Measurements from ENCODE around the gene ZNF423. TPM values are rescaled to one million over a fixed set of nuclear protein-coding genes. Genes with fewer than 3 reads are reported as not detected.

The ZNF423 gene
- polyA plus RNA-seq, 1 donor from 2014 or later: 4.5 TPM

- no peak overlapping the region for H3K4me2 ChIP-seq (ENCODE audit: low read length)
Measured at GRCh38 chr16:49491106-49491670, 364.7 kb downstream of the ZNF423 start.

DNA sequence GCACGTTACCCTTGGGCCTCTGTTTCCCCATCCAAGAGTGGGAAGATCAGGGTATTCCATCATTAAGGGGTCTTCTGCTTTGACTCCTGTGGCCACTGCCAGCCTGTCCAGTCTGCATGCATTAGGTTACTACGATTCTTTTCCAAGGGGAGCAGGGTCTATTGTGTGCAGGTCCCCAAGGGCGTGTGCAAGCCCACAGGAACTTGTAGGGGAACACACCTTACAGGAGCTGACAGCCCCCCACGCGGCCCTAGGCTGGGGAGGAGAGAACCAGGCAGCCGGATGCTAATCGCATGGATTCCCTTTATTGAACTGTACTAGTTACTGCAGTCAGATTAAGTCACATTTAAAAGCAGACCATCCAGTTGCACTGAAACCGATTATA, 365.6 kb downstream of the ZNF423 start:
- Histone ChIP-seq H2AFZ (ENCODE audit: low read depth, low read length) (no peak overlapping the region), H3K9me3 (ENCODE audit: low read length) (no peaks in the 10 kb centered on the region), H3K9me2 (ENCODE audit: insufficient read depth, low read length) (no peaks in the 10 kb centered on the region), H3K36me3 (ENCODE audit: insufficient read depth, low read length) (no peaks in the 10 kb centered on the region), H3K27ac (ENCODE audit: low read length) (no peak overlapping the region), H3K79me2 (replicated peaks; ENCODE audit: insufficient read depth, low read length) (no peaks in the 10 kb centered on the region), H4K20me1 (ENCODE audit: insufficient read depth) (no peaks in the 10 kb centered on the region), H3K27me3 (ENCODE audit: insufficient read depth, low read depth, low read length) (no peaks in the 10 kb centered on the region), H3K4me3 (ENCODE audit: low read length) (no peak overlapping the region), H3K9ac (ENCODE audit: low read length) (no peak overlapping the region), H3K4me2 (ENCODE audit: low read length) (no peak overlapping the region), H3F3A (ENCODE audit: insufficient read depth, low read length, poor library complexity, severe bottlenecking) (no peaks in the 10 kb centered on the region)
- TF ChIP-seq SMC3 (conservative IDR thresholded peaks at IDR 0.05; ENCODE audit: poor library complexity): no peak
- TF ChIP-seq, protein P1, sequence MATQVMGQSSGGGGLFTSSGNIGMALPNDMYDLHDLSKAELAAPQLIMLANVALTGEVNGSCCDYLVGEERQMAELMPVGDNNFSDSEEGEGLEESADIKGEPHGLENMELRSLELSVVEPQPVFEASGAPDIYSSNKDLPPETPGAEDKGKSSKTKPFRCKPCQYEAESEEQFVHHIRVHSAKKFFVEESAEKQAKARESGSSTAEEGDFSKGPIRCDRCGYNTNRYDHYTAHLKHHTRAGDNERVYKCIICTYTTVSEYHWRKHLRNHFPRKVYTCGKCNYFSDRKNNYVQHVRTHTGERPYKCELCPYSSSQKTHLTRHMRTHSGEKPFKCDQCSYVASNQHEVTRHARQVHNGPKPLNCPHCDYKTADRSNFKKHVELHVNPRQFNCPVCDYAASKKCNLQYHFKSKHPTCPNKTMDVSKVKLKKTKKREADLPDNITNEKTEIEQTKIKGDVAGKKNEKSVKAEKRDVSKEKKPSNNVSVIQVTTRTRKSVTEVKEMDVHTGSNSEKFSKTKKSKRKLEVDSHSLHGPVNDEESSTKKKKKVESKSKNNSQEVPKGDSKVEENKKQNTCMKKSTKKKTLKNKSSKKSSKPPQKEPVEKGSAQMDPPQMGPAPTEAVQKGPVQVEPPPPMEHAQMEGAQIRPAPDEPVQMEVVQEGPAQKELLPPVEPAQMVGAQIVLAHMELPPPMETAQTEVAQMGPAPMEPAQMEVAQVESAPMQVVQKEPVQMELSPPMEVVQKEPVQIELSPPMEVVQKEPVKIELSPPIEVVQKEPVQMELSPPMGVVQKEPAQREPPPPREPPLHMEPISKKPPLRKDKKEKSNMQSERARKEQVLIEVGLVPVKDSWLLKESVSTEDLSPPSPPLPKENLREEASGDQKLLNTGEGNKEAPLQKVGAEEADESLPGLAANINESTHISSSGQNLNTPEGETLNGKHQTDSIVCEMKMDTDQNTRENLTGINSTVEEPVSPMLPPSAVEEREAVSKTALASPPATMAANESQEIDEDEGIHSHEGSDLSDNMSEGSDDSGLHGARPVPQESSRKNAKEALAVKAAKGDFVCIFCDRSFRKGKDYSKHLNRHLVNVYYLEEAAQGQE (IDR thresholded peaks at IDR 0.05; ENCODE audit: borderline replicate concordance): no peak
- TF ChIP-seq RAD21 (conservative IDR thresholded peaks at IDR 0.05): no peak

More at GRCh38 chr16:49491106-49491670, 364.7 kb downstream of the ZNF423 start:
- H3K9me3 ChIP-seq (ENCODE audit: low read length): no peaks in the 10 kb centered on the region
- no peak overlapping the region for H3K4me3 ChIP-seq (ENCODE audit: low read length)
- no peak overlapping the region for H3K9ac ChIP-seq (ENCODE audit: low read length)
- no peak for TF ChIP-seq SMC3 (conservative IDR thresholded peaks at IDR 0.05; ENCODE audit: poor library complexity)
- TF ChIP-seq RAD21 (conservative IDR thresholded peaks at IDR 0.05): no peak
- no peak for TF ChIP-seq POLR2AphosphoS5 (IDR thresholded peaks at IDR 0.05)
- TF ChIP-seq, protein P1 (IDR thresholded peaks at IDR 0.05; ENCODE audit: borderline replicate concordance): no peak
- TF ChIP-seq MXI1 (conservative IDR thresholded peaks at IDR 0.05; ENCODE audit: poor library complexity, severe bottlenecking): no peak
- TF ChIP-seq EP300 (conservative IDR thresholded peaks at IDR 0.05; ENCODE audit: poor library complexity, severe bottlenecking): no peak
- TF ChIP-seq TAF1 (IDR thresholded peaks at IDR 0.05; ENCODE audit: low read depth): no peak
- no peak for TF ChIP-seq EZH2 (IDR thresholded peaks at IDR 0.05; ENCODE audit: borderline replicate concordance, insufficient read depth, low read length, poor library complexity, severe bottlenecking)
- TF ChIP-seq CTCF (IDR thresholded peaks at IDR 0.05; ENCODE audit: poor library complexity, severe bottlenecking): no peak
- H3K9me2 ChIP-seq (ENCODE audit: insufficient read depth, low read length): no peaks in the 10 kb centered on the region
- H3F3A ChIP-seq (ENCODE audit: insufficient read depth, low read length, poor library complexity, severe bottlenecking): no peaks in the 10 kb centered on the region
- no peaks in the 10 kb centered on the region for H3K27me3 ChIP-seq (ENCODE audit: insufficient read depth, low read depth, low read length)
- H3K36me3 ChIP-seq (ENCODE audit: insufficient read depth, low read length): no peaks in the 10 kb centered on the region
- H3K27ac ChIP-seq (ENCODE audit: low read length): no peak overlapping the region
- no peaks in the 10 kb centered on the region for H3K79me2 ChIP-seq (replicated peaks; ENCODE audit: insufficient read depth, low read length)
- no peaks in the 10 kb centered on the region for H4K20me1 ChIP-seq (ENCODE audit: insufficient read depth)
- no peak overlapping the region for H2AFZ ChIP-seq (ENCODE audit: low read depth, low read length)
